ENCODE data around the gene SEPTIN12. TPM values are rescaled to one million over a fixed set of nuclear protein-coding genes. Genes with fewer than 3 reads are reported as not detected.

SEPTIN12 gene
- total RNA-seq, 1 donor from 2014 or later: 0.42 TPM

GRCh38 chr16:4755687-4756086 is 32.5 kb downstream of the SEPTIN12 start:
- no peak for TF ChIP-seq CTCF (IDR thresholded peaks at IDR 0.05; ENCODE audit: unreplicated experiment)
- Mint-ChIP-seq H3K27ac (no peak overlapping the region), H3K4me3 (no peak overlapping the region), H3K27me3 (ENCODE audit: low read depth) (no peaks in the 10 kb centered on the region), H3K4me1 (no peaks in the 10 kb centered on the region), H3K9me3 (peaks cover 5% of the 10 kb centered on the region), H3K36me3 (peaks cover 47% of the 10 kb centered on the region)
- no peak for DNase-seq (ENCODE audit: low spot score in 2 of 2, unreplicated experiment in 2 of 2)

- DNase-seq (ENCODE audit: low spot score in 2 of 2, unreplicated experiment in 2 of 2): no peak
- TF ChIP-seq CTCF (IDR thresholded peaks at IDR 0.05; ENCODE audit: unreplicated experiment): no peak
- Mint-ChIP-seq H3K27ac (no peak overlapping the region), H3K36me3 (peaks cover 42% of the 10 kb centered on the region), H3K27me3 (ENCODE audit: low read depth) (no peaks in the 10 kb centered on the region), H3K4me3 (no peak overlapping the region), H3K9me3 (peaks cover 5% of the 10 kb centered on the region), H3K4me1 (no peaks in the 10 kb centered on the region)
Measured at GRCh38 chr16:4754865-4755264, 33.3 kb downstream of the SEPTIN12 start.

- TF ChIP-seq CTCF (IDR thresholded peaks at IDR 0.05; ENCODE audit: unreplicated experiment): no peak
- Mint-ChIP-seq H3K4me3 (no peak overlapping the region), H3K4me1 (no peaks in the 10 kb centered on the region), H3K27me3 (ENCODE audit: low read depth) (no peaks in the 10 kb centered on the region), H3K27ac (no peak overlapping the region), H3K9me3 (peaks cover 5% of the 10 kb centered on the region), H3K36me3 (peaks cover 29% of the 10 kb centered on the region)
- DNase-seq (ENCODE audit: low spot score in 2 of 2, unreplicated experiment in 2 of 2): no peak
Measured at GRCh38 chr16:4753227-4753626, 34.9 kb downstream of the SEPTIN12 start.

GRCh38 chr16:4752351-4753100 is 35.6 kb downstream of the SEPTIN12 start:
- TF ChIP-seq CTCF (IDR thresholded peaks at IDR 0.05; ENCODE audit: unreplicated experiment): no peak
- DNase-seq (ENCODE audit: low spot score in 2 of 2, unreplicated experiment in 2 of 2): no peak
- H3K27ac Mint-ChIP-seq: no peak overlapping the region
- no peak overlapping the region for H3K4me3 Mint-ChIP-seq
- peaks cover 5% of the 10 kb centered on the region for H3K9me3 Mint-ChIP-seq
- no peaks in the 10 kb centered on the region for H3K27me3 Mint-ChIP-seq (ENCODE audit: low read depth)
- no peaks in the 10 kb centered on the region for H3K4me1 Mint-ChIP-seq
- H3K36me3 Mint-ChIP-seq: peaks cover 29% of the 10 kb centered on the region

GRCh38 chr16:4750896-4751295 is 37.2 kb downstream of the SEPTIN12 start:
- H3K36me3 Mint-ChIP-seq: peaks cover 20% of the 10 kb centered on the region
- peaks cover 5% of the 10 kb centered on the region for H3K9me3 Mint-ChIP-seq
- H3K4me3 Mint-ChIP-seq: no peak overlapping the region
- DNase-seq (ENCODE audit: low spot score in 2 of 2, unreplicated experiment in 2 of 2): no peak
- H3K4me1 Mint-ChIP-seq: no peaks in the 10 kb centered on the region
- TF ChIP-seq CTCF (IDR thresholded peaks at IDR 0.05; ENCODE audit: unreplicated experiment): no peak
- no peaks in the 10 kb centered on the region for H3K27me3 Mint-ChIP-seq (ENCODE audit: low read depth)
- H3K27ac Mint-ChIP-seq: no peak overlapping the region

Data from mesothelial cell of epicardium (in vitro differentiated cells).